ENCODE measurements around the gene SHC4.
"Not testable (repeated sequence)": the region's sequence is repeated elsewhere in the genome, so short reads cannot be mapped to it uniquely, and the experiment has no call there.

The SHC4 gene, protein sequence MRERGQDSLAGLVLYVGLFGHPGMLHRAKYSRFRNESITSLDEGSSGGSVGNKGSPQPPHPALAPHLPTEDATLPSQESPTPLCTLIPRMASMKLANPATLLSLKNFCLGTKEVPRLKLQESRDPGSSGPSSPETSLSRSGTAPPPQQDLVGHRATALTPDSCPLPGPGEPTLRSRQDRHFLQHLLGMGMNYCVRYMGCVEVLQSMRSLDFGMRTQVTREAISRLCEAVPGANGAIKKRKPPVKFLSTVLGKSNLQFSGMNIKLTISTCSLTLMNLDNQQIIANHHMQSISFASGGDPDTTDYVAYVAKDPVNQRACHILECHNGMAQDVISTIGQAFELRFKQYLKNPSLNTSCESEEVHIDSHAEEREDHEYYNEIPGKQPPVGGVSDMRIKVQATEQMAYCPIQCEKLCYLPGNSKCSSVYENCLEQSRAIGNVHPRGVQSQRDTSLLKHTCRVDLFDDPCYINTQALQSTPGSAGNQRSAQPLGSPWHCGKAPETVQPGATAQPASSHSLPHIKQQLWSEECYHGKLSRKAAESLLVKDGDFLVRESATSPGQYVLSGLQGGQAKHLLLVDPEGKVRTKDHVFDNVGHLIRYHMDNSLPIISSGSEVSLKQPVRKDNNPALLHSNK

GRCh38 chr15:48963524-48964113 is at the start of gene SHC4:
TSS of gene SHC4 (minus strand) at chr15:48963919. CDS start at chr15:48963015, 904 bp downstream.
- peak; percentile 84 for DNase-seq (ENCODE audit: low spot score)

GRCh38 chr15:48999314-48999713 is 35.6 kb upstream of the SHC4 start:
- no peak for DNase-seq (ENCODE audit: low spot score)

DNA sequence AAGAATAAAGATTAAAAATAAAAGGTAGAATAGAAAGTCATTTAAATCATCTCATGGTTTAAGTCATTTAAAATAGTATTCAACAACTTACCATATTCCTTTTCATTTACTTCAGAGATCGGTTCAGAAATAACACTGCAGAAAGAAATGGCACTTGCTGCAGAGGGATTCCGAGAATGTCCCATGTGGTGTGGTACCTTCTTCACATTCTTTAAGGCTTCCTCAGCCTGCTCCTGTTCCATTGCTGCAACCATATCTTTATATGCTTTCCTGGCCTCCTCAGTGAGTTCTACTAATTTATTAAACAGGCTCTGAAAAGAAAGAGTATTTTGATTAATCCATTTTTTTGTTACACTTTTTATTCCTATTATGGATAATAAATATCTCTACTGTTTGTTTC is 32.6 kb upstream of the SHC4 start:
- no peak for DNase-seq (ENCODE audit: low spot score)

DNA sequence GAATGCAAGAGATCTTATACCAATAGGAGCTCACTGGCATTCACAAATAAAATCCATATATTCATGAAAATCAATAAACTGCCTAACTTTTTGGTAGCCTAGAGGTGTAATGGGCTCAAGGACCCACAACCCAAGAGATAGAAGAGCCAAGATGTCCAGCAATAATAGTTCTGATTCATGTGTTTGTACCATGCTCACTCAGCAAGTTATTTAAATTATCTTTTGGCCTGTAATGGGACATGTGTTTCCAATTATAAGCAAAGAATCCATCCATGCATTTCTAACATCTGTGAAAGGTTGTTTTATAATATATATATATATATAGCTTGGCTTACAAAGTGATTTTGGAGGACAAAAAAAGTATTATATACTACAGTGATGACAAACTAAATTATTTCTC is 29.7 kb upstream of the SHC4 start:
- DNase-seq (ENCODE audit: low spot score): no peak

DNA sequence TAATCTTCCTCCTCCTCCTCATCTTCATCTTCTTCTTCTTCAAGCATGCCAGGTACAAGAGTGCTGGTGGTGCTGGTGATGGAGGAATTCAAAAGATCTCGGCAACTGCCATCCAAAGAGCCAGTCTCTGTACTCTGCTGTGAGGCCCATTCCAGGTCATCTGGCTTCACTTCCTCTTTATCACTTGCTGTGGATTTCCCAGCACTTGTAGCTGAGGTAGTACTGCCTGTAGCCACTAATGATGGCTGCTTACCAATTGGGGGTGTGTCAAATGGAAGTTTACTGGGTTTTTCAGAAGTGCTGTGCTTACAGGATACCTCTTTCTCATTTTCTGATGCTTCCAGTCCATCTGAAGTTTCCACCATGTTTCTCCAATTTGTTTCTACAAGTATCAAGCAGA is 28.8 kb upstream of the SHC4 start:
- no peak for DNase-seq (ENCODE audit: low spot score)

GRCh38 chr15:48992096-48992495 is 28.4 kb upstream of the SHC4 start:
- DNase-seq (ENCODE audit: low spot score): peak; percentile 64

GRCh38 chr15:48989170-48989569 is 25.5 kb upstream of the SHC4 start:
- no peak for DNase-seq (ENCODE audit: low spot score)

- DNase-seq (ENCODE audit: low spot score): no peak
These were observed 23.4 kb upstream of the SHC4 start for GRCh38 chr15:48987142-48987541.

DNA sequence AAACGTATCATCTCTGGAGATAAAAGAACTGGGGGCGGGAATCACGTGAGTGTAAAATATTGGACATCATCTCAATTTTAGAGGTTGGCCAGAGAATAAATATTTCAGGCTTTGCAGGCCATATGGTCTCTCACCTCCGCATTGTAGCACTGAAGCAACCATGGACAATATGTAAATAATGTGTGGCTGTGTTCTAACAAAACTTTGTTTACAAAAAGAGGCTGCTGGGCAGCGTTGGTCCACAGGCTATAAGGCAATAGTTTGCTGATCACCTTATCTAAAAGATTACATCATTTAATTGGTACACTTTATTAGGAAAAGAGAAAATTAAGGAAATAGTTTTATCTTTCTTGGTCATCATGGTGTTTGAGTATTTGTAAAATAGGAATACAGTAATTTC is 22.5 kb upstream of the SHC4 start:
- no peak for DNase-seq (ENCODE audit: low spot score)

DNA sequence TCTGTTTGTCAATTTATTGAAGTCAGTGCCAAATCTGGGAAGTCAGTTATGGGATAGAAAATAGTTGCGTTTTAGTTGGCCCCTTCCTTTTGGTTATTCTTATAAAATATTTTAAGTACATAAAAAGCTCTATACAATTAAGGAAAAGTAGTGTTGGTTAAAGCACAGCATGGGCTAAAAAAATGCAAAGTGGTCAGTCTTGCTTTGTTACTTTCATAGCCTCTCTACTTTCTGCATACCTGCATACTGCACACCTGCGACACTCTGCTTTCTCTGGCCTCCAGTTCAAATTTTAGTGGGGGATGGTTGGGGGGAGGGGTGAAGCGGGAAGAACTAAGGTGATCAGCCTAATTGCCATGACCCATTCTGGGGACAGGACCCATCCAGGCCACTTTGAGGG is 21.8 kb upstream of the SHC4 start:
- DNase-seq (ENCODE audit: low spot score): no peak

- no peak for DNase-seq (ENCODE audit: low spot score)
These were observed 21.2 kb upstream of the SHC4 start for GRCh38 chr15:48984811-48985352.

DNA sequence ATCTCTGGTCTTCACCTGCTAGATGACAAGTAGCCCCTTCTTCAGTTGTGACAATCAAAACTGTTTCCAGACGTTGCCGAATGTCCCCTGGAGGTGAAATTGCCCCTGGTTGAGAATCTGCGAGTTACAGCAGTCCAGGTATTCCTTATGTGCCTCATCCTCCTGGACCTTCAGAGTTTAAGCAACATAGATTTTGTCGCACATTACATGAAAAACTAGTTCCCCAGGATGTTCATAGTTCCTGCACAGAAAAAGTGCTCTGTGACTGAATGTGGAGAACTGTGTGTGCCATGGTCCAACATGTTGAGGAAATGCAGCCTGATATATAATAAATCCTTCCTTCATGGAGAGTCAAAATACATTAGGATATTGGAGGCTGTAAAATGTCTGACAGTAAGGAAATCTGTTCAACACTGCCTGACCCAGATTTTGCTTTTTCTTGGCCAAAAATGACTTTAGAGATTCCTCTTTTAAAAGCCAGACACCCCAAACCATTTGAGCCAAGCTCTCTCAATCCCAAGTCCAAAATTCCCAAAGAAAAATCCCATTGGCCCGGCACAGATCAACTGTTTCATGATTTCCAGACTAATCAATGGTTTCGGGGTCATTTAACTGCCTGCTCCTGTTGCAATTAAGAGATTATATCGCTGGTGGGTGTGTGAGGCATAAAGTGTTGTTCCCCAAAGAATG is 20.4 kb upstream of the SHC4 start:
- no peak for DNase-seq (ENCODE audit: low spot score)

- DNase-seq (ENCODE audit: low spot score): no peak
These were observed 19.6 kb upstream of the SHC4 start for GRCh38 chr15:48983300-48983699.

GRCh38 chr15:48981941-48982340 is 18.2 kb upstream of the SHC4 start:
- DNase-seq (ENCODE audit: low spot score): no peak

GRCh38 chr15:48978638-48979037 is 14.9 kb upstream of the SHC4 start:
- DNase-seq (ENCODE audit: low spot score): no peak

GRCh38 chr15:48976444-48977088 is 12.8 kb upstream of the SHC4 start:
- no peak for DNase-seq (ENCODE audit: low spot score)

DNA sequence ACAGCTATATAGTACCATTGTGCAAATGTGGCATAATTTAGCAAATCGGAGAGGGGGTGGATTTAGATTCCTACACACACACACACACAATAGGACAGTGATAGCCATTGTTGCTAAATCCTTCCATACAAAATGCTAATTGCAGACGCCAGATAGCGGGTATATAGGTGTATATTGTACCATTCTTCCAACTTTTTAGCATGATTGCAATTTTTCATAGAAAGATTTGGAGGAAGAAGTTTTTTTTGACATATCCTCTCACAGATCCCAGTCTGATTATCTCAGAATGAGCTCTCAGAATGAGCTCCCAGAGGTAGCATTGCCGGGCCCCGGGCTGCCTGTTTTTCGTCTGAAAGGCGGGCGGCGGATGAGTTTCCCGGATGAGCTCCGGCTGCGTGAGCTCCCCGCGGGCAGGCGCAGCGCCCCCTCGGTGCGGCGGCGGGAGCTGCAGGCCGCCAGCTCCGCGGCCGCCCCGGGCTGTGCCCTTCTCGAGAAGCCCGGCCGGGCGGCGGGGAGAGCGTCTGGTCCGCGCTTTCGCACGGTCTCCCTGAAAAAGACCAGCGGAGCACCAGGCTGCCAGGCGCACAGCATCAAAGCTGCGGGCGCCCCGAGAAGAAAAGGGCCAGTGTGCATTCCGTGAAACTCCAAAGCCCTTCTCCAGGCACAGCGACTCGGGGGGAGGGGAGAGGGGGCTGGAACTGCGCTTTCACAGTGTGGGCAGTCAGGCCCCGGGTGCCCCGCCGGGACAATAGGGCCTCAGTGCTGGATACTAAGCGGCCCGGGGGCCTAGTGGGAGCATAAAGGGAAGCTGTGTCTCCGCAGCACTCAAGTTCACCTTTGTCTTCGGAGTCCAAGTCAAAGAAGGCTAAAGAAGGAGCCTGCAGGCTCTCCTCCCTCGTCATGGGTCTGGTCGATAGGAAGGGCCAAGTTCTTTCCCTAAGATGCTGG is 12.0 kb upstream of the SHC4 start:
- peak; percentile 97 for DNase-seq (ENCODE audit: low spot score)

- DNase-seq (ENCODE audit: low spot score): peak; percentile 55
These were observed 11.2 kb upstream of the SHC4 start for GRCh38 chr15:48974882-48975281.

DNA sequence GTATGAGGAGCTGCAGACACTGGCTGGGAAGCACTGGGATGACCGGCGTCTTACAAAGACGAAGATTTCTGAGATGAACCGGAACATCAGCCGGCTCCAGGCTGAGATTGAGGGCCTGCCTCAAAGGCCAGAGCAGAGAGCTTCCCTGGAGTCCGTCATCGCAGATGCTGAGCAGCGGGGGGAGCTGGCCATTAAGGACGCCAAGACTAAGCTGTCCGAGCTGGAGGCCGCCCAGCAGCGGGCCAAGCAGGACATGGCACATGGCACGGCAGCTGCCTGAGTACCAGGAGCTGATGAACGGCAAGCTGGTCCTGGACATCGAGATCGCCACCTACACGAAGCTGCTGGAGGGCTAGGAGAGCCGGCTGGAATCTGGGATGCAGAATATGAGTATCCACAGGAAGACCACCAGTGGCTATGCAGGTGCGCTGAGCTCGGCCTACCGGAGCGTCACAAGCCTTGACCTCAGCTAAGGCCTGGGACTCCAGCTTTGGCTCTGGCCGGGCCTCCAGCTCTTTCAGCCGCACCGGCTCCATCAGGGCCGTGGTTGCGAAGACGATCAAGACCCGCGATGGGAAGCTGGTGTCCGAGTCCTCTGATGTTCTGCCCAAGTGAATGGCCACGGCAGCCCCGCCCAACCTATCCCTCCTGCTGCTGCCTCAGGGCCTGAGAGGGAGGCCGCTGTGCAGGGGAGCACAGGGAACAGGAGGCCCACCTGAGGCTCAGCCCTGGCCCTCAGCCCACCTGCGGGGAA is 9.2 kb upstream of the SHC4 start:
- no peak for DNase-seq (ENCODE audit: low spot score)

GRCh38 chr15:48970926-48971325 is 7.2 kb upstream of the SHC4 start:
- DNase-seq (ENCODE audit: low spot score): not testable (repeated sequence)
